ENCODE data around the gene RNF212. TPM values are rescaled to one million over a fixed set of nuclear protein-coding genes. Genes with fewer than 3 reads are reported as not detected.

RNF212 gene
- total RNA-seq, 2 experiments from 2014 or later = 2.0 to 2.7 TPM

DNA sequence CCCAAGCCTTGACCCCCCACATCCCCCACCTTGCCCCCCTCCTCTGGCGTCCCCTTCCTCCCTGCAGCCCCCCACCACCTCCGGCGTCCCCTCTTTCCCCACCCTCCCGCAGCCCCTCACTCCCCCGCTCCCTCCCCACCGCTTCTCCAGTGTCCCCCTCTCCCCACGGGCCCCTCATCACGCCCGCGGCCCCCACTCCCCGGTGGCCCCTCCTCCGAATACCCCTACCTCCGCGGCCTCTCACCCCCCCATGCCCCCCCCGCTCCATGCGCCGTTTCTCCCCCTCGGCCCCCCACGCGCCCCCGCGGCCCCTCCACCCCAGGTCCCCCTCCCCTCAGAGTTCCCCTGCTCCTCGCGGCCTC lies 562 bp downstream of the RNF212 start:
- ChIA-PET CTCF (no interaction called here), POLR2A (interaction anchor here (0.5 kb wide), 1 partner anchor 89 kb away, joined by 3 read pairs; no protein-coding TSS in a partner anchor)
- no peaks in the 10 kb centered on the region for H3K4me1 Mint-ChIP-seq (ENCODE audit: low read depth)
- H3K4me3 Mint-ChIP-seq = no peak overlapping the region
- DNase-seq = no peak
- ATAC-seq = no peak
- no peak overlapping the region for H3K27ac Mint-ChIP-seq
- H3K27me3 Mint-ChIP-seq (ENCODE audit: low read depth) = peaks cover 16% of the 10 kb centered on the region
- H3K36me3 Mint-ChIP-seq (ENCODE audit: low read depth) = no peaks in the 10 kb centered on the region
- no peaks in the 10 kb centered on the region for H3K9me3 Mint-ChIP-seq (ENCODE audit: insufficient read depth)

- CTCF ChIA-PET = no interaction called here
- DNase-seq (peak; percentile 13), ATAC-seq (no peak)
- Mint-ChIP-seq H3K27me3 (ENCODE audit: low read depth) (peaks cover 16% of the 10 kb centered on the region), H3K36me3 (ENCODE audit: low read depth) (no peaks in the 10 kb centered on the region), H3K4me3 (no peak overlapping the region), H3K4me1 (ENCODE audit: low read depth) (no peaks in the 10 kb centered on the region), H3K27ac (no peak overlapping the region), H3K9me3 (ENCODE audit: insufficient read depth) (no peaks in the 10 kb centered on the region)
- POLR2A ChIA-PET = no interaction called here
These were observed 1.1 kb downstream of the RNF212 start for GRCh38 chr4:1112174-1112820.

DNA sequence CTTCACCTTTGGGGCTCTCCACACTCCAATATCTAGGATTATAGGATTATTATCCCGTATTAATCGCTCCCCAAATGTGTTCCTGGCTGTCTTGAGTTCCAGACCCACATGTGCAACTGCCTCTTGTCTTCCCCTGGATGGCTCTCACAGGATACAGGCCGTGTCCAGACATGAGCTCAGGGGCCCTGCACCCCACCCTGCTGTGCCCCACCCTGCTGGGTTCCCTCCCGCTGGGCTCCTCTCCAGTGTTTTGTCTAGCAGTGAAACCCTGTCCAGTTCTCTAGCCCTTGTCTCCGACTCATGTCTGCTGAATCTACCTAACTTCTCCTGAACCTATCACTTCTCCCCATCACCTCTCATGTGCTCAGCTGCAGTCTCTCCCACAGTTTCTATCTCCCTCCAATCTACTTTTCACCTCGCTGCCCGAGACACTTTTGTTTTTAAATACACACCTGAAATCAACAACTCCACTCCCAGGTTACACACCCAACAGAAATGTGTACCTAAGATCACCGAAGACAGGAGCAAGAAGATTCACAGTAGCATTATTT lies 2.0 kb downstream of the RNF212 start:
- Mint-ChIP-seq H3K4me3 (no peak overlapping the region), H3K27ac (no peak overlapping the region), H3K9me3 (ENCODE audit: insufficient read depth) (no peaks in the 10 kb centered on the region), H3K36me3 (ENCODE audit: low read depth) (no peaks in the 10 kb centered on the region), H3K27me3 (ENCODE audit: low read depth) (peaks cover 12% of the 10 kb centered on the region), H3K4me1 (ENCODE audit: low read depth) (no peaks in the 10 kb centered on the region)
- POLR2A ChIA-PET = no interaction called here
- DNase-seq = peak; percentile 9
- CTCF ChIA-PET = no interaction called here
- ATAC-seq = no peak

DNA sequence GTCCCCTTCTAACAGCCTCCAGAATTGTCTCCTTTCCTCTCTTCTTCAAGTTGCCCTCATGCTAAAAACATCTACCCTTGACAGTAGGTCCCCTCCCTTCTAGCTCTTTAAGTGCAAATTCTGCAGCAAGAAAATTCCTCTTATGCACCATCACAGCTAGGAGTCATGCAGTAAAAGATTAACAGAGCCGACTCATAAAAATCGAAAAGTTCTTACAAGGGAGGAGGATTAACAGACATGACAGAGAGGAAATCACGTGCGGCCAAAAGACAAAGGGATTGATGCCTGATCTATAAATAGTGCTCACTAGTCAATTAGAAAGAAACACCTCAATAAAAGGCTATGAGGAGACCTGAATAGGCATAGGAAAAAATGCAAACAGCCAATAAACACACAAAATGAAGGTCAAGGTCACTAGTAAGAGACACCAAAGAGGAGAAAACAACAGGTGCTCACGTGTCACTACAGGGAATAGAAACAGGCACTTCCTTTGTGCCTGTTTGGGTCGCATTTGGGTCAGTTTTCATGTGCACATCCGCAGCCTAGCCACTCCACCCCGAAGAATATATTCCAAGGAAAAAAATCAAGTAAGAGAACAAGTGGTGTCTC lies 3.4 kb downstream of the RNF212 start:
- CTCF ChIA-PET = no interaction called here
- peaks cover 9% of the 10 kb centered on the region for H3K27me3 Mint-ChIP-seq (ENCODE audit: low read depth)
- no peak overlapping the region for H3K27ac Mint-ChIP-seq
- DNase-seq (peak; percentile 5), ATAC-seq (no peak)
- no peaks in the 10 kb centered on the region for H3K36me3 Mint-ChIP-seq (ENCODE audit: low read depth)
- H3K4me1 Mint-ChIP-seq (ENCODE audit: low read depth) = no peaks in the 10 kb centered on the region
- H3K9me3 Mint-ChIP-seq (ENCODE audit: insufficient read depth) = no peaks in the 10 kb centered on the region
- POLR2A ChIA-PET = no interaction called here
- no peak overlapping the region for H3K4me3 Mint-ChIP-seq

- DNase-seq (no peak), ATAC-seq (no peak)
- Mint-ChIP-seq H3K27me3 (ENCODE audit: low read depth) (peaks cover 9% of the 10 kb centered on the region), H3K27ac (no peak overlapping the region), H3K36me3 (ENCODE audit: low read depth) (no peaks in the 10 kb centered on the region), H3K9me3 (ENCODE audit: insufficient read depth) (no peaks in the 10 kb centered on the region), H3K4me1 (ENCODE audit: low read depth) (no peaks in the 10 kb centered on the region), H3K4me3 (no peak overlapping the region)
- CTCF ChIA-PET = no interaction called here
- POLR2A ChIA-PET = no interaction called here
These were observed 4.0 kb downstream of the RNF212 start for GRCh38 chr4:1109333-1109732.

DNA sequence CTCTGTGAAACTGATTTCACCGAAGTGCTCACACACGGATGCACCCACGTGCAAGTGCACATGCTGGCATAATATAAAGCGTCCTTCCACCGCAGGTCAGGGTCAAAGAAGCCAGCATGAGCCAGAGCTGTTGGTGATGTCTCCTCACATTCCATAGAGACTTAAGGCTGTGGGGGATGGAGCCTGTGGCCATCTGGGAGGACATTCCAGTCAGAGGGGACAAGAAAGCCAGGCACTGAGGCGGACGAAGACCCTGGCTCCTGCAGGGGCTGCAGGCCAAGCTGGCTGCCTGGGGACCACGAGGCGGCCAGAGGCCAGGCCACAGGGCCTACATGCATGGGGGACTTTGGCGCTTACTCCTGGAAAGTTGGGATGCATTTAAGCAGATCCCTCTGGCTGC lies 7.7 kb downstream of the RNF212 start:
- ATAC-seq = no peak
- no peak overlapping the region for H3K27ac Mint-ChIP-seq
- H3K27me3 Mint-ChIP-seq (ENCODE audit: low read depth) = peaks cover 6% of the 10 kb centered on the region
- peak; percentile 9 for DNase-seq
- no peaks in the 10 kb centered on the region for H3K9me3 Mint-ChIP-seq (ENCODE audit: insufficient read depth)
- CTCF ChIA-PET = no interaction called here
- no peaks in the 10 kb centered on the region for H3K36me3 Mint-ChIP-seq (ENCODE audit: low read depth)
- H3K4me3 Mint-ChIP-seq = no peak overlapping the region
- no peaks in the 10 kb centered on the region for H3K4me1 Mint-ChIP-seq (ENCODE audit: low read depth)
- POLR2A ChIA-PET = no interaction called here

DNA sequence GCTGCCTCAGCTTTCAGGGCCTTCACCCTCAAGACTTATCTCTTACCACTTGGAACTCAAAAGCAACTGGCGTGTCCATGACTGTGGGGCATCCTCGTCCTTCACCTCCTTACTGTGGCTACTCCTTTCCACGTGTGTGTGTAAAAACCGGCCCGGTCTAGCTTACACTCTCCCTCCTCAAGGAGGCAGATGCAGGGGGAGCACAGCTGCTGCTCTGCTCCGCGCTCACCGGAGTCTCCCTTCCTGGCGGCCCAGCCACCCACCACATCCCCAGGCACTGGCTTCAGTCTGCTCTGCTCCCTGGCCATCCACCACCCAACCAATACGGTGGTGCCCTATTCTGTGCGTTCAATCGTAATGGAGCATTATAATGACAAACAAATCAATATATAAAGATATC lies 8.3 kb downstream of the RNF212 start:
- no peak overlapping the region for H3K4me3 Mint-ChIP-seq
- POLR2A ChIA-PET = no interaction called here
- H3K36me3 Mint-ChIP-seq (ENCODE audit: low read depth) = no peaks in the 10 kb centered on the region
- DNase-seq (peak; percentile 9), ATAC-seq (no peak)
- H3K27ac Mint-ChIP-seq = no peak overlapping the region
- no peaks in the 10 kb centered on the region for H3K4me1 Mint-ChIP-seq (ENCODE audit: low read depth)
- H3K27me3 Mint-ChIP-seq (ENCODE audit: low read depth) = peaks cover 6% of the 10 kb centered on the region
- H3K9me3 Mint-ChIP-seq (ENCODE audit: insufficient read depth) = no peaks in the 10 kb centered on the region
- CTCF ChIA-PET = no interaction called here

GRCh38 chr4:1104647-1105046 lies 8.7 kb downstream of the RNF212 start:
- DNase-seq (peak; percentile 8), ATAC-seq (no peak)
- ChIA-PET POLR2A (no interaction called here), CTCF (no interaction called here)
- peaks cover 2% of the 10 kb centered on the region for H3K27me3 Mint-ChIP-seq (ENCODE audit: low read depth)
- no peak overlapping the region for H3K27ac Mint-ChIP-seq
- H3K9me3 Mint-ChIP-seq (ENCODE audit: insufficient read depth) = no peaks in the 10 kb centered on the region
- H3K4me1 Mint-ChIP-seq (ENCODE audit: low read depth) = no peaks in the 10 kb centered on the region
- H3K4me3 Mint-ChIP-seq = no peak overlapping the region
- H3K36me3 Mint-ChIP-seq (ENCODE audit: low read depth) = no peaks in the 10 kb centered on the region

DNA sequence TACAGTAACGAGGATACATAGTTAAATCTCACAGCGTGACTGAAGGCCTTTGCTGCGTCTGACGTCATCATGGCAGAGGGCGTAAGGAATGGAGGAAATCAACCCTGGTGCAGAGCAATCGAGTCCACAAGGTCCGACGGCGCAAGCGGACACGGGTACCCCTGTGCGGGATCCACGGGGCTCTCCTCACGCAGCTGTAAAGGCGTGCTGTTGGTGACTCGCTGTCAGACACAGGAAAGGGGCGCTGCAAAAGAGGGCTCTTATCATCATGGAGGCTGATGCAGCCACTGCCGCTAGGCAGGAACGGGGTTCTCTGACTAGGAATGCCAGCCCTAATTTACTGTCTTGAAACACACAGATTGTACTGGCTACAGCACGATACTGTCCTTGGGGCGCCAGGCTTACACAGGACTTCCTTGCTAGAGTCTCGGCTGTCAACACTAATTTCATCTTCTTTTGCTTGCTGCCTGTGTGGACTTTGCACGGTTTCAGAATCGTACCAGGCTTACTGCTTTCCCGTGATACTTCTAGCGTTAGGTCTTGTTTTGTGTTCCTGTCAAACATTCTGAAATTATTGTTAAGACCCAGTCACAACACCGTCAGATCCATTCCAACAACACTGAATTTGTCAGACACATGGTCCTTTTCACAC lies 13.6 kb downstream of the RNF212 start:
- no peak overlapping the region for H3K4me3 Mint-ChIP-seq
- ChIA-PET POLR2A (no interaction called here), CTCF (no interaction called here)
- ATAC-seq = no peak
- H3K4me1 Mint-ChIP-seq (ENCODE audit: low read depth) = no peaks in the 10 kb centered on the region
- H3K27me3 Mint-ChIP-seq (ENCODE audit: low read depth) = no peaks in the 10 kb centered on the region
- H3K36me3 Mint-ChIP-seq (ENCODE audit: low read depth) = no peaks in the 10 kb centered on the region
- no peaks in the 10 kb centered on the region for H3K9me3 Mint-ChIP-seq (ENCODE audit: insufficient read depth)
- no peak for DNase-seq
- no peak overlapping the region for H3K27ac Mint-ChIP-seq

DNA sequence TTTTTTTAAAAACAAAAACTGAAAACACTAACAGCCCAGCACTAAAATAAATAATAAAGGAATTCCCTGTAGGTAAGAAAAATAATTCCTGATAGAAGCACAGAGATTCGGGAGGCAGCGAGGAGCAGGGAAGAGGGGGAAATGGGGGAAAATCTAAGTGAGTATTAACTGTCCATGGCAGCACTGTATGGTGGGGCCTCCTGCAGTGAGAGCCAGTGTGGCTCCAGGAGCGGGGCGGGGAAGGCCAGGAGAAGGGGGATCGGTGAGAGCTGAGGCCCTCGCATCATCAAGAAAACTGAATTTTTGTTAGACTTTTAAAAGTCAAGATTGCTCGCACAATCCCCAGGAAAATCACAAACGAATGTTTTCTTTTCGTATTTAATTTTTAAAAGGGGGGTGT lies 14.1 kb downstream of the RNF212 start:
- H3K27ac Mint-ChIP-seq = no peak overlapping the region
- DNase-seq (no peak), ATAC-seq (no peak)
- no peaks in the 10 kb centered on the region for H3K9me3 Mint-ChIP-seq (ENCODE audit: insufficient read depth)
- ChIA-PET CTCF (no interaction called here), POLR2A (no interaction called here)
- no peaks in the 10 kb centered on the region for H3K36me3 Mint-ChIP-seq (ENCODE audit: low read depth)
- H3K27me3 Mint-ChIP-seq (ENCODE audit: low read depth) = no peaks in the 10 kb centered on the region
- H3K4me3 Mint-ChIP-seq = no peak overlapping the region
- no peaks in the 10 kb centered on the region for H3K4me1 Mint-ChIP-seq (ENCODE audit: low read depth)

DNA sequence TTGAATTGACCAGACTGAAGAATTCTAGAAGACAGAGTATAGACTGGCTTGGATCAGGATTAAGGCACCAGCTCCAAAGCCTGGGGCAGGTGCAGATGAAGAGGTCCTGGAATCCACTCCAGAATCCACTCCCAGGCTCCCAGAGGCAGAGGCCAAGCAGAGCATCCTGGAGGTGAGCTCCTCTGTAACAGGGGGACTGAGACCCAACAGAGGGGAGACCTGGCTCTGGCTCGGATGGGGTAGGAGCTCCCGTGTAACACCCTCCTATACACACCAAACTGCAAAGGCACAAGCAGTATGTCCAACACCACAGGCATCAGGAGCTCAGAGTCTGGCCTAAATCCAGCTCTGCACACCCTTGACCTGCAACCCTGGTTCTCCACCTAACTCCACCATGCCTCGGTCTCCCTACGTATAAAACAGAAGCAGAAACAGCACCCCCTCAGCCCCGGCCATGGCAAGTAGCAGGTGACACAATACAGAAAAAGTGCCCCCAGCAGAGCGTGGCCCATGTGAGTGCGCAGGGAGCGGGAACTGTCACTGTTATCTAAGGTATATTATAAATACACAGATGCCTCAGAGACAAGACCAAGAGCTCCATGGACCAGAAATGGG lies 14.9 kb downstream of the RNF212 start:
- no peaks in the 10 kb centered on the region for H3K36me3 Mint-ChIP-seq (ENCODE audit: low read depth)
- ATAC-seq (no peak), DNase-seq (no peak)
- no peak overlapping the region for H3K4me3 Mint-ChIP-seq
- ChIA-PET POLR2A (no interaction called here), CTCF (no interaction called here)
- no peaks in the 10 kb centered on the region for H3K4me1 Mint-ChIP-seq (ENCODE audit: low read depth)
- H3K27ac Mint-ChIP-seq = no peak overlapping the region
- H3K27me3 Mint-ChIP-seq (ENCODE audit: low read depth) = no peaks in the 10 kb centered on the region
- no peaks in the 10 kb centered on the region for H3K9me3 Mint-ChIP-seq (ENCODE audit: insufficient read depth)

- Mint-ChIP-seq H3K9me3 (ENCODE audit: insufficient read depth) (no peaks in the 10 kb centered on the region), H3K36me3 (ENCODE audit: low read depth) (no peaks in the 10 kb centered on the region), H3K4me1 (ENCODE audit: low read depth) (no peaks in the 10 kb centered on the region), H3K4me3 (no peak overlapping the region), H3K27me3 (ENCODE audit: low read depth) (no peaks in the 10 kb centered on the region), H3K27ac (no peak overlapping the region)
- ChIA-PET POLR2A (no interaction called here), CTCF (no interaction called here)
- no peak for DNase-seq
- no peak for ATAC-seq
These were observed 15.8 kb downstream of the RNF212 start for GRCh38 chr4:1097553-1097952.
